A673 (cell line): ENCODE results near the gene SPRTN. TPM values are rescaled to one million over a fixed set of nuclear protein-coding genes. Genes with fewer than 3 reads are reported as not detected.

ENCODE experiments used
- BruUV-seq: library from RNA; stranded (reverse); fragments of 400-500 nt; replicated peaks from 2 replicates; lab custom pipeline; 2021; lab: Mats Ljungman, UMichigan
- CTCF ChIA-PET: fragments of 300-600 bp; sonication (Branson Sonifier 250); formaldehyde crosslinking; loops from one replicate; lab custom pipeline; 2022; ENCODE audit warnings: antibody characterized with exemption; lab: Charles Lee
- POLR2A ChIA-PET: fragments of 300-600 bp; sonication (Branson Sonifier 250); formaldehyde crosslinking; loops from one replicate; lab custom pipeline; 2022; ENCODE audit warnings: antibody characterized with exemption; ENCODE audit not compliant: low non-redundant PET; lab: Charles Lee
- DNase-seq: peaks from one replicate; pipeline ENCODE4 v3.0.0-alpha.2; 2015; ENCODE audit warnings: low spot score
- H3K27ac ChIP-seq: fragments of 200-600 bp; sonication (generic); 2 replicates; pipeline ENCODE4 v1.5.1; 2016; ENCODE audit warnings: mixed run types, low read depth, mild to moderate bottlenecking, mixed read lengths, antibody characterized with exemption, low read length; ENCODE audit not compliant: poor library complexity, severe bottlenecking
- H3K27me3 ChIP-seq: fragments of 200-600 bp; sonication (generic); replicated peaks from 2 replicates; pipeline ENCODE4 v1.6.1; 2017; ENCODE audit warnings: mixed run types, low read depth, mild to moderate bottlenecking, mixed read lengths, antibody characterized with exemption, low read length; ENCODE audit not compliant: insufficient read depth, poor library complexity
- H3K36me3 ChIP-seq: fragments of 200-600 bp; sonication (generic); 2 replicates; pipeline ENCODE4 v1.6.1; 2016; ENCODE audit warnings: mixed run types, mild to moderate bottlenecking, mixed read lengths, antibody characterized with exemption, low read length; ENCODE audit not compliant: insufficient read depth, poor library complexity, severe bottlenecking
- H3K4me1 ChIP-seq: fragments of 200-600 bp; sonication (generic); 2 replicates; pipeline ENCODE4 v1.6.1; 2017; ENCODE audit warnings: mixed run types, mild to moderate bottlenecking, mixed read lengths, antibody characterized with exemption, low read length; ENCODE audit not compliant: insufficient read depth, poor library complexity, severe bottlenecking
- H3K4me3 ChIP-seq: fragments of 200-600 bp; sonication (generic); 2 replicates; pipeline ENCODE4 v1.5.1; 2016; ENCODE audit warnings: low read depth, mixed run types, mild to moderate bottlenecking, mixed read lengths, low read length; ENCODE audit not compliant: poor library complexity, severe bottlenecking
- H3K9me3 ChIP-seq: fragments of 200-600 bp; sonication (generic); 2 replicates; pipeline ENCODE4 v1.6.1; 2016; ENCODE audit warnings: mixed run types, low read depth, mild to moderate bottlenecking, mixed read lengths, antibody characterized with exemption, low read length; ENCODE audit not compliant: poor library complexity, severe bottlenecking
- CTCF ChIP-seq: fragments of 300-800, 200-600 bp; sonication (generic); conservative IDR thresholded peaks from 2 replicates; pipeline ENCODE4 v1.5.1; 2017; ENCODE audit warnings: low read depth, mild to moderate bottlenecking, antibody characterized with exemption, low read length, moderate library complexity, mixed read lengths
- EZH2 ChIP-seq: fragments of 200-600 bp; sonication (generic); IDR thresholded peaks from 2 replicates; pipeline ENCODE4 v1.6.1; 2017; ENCODE audit warnings: borderline replicate concordance, low read depth, mild to moderate bottlenecking, mixed read lengths, antibody characterized with exemption, low read length; ENCODE audit not compliant: poor library complexity, severe bottlenecking
- intact Hi-C: fragments of 100-400 bp; cut with micrococcal nuclease; formaldehyde crosslinking; loops from one replicate; pipeline ENCODE4 v1.10.0; 2022; ENCODE audit not compliant: unreplicated experiment
- total RNA-seq: library from RNA; stranded (reverse); gene quantifications from 2 replicates; pipeline ENCODE4 v1.2.3, GENCODE V29; 2021

The SPRTN gene
- total RNA-seq, 1 experiment from 2014 or later: 27.2 TPM

DNA sequence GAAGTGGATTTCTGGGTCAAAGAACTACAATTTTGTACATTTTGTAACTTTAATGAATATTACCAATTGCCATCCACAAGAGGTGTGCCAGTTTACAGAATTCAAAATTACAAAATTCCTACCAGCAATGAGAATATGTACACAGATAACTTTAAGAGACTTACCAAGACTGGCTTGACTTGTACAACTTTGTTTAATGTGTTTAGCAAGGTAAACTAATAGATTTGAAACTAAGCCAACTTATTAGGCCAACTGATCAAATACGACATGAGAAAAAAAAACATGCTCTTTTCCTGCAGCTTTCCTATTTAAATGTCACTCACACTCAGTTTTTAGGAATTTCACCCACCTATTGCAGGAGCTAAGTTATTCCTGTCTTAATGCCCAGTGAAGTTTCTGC, 11.8 kb upstream of the SPRTN start:
- no peaks in the 10 kb centered on the region for H3K4me1 ChIP-seq
- no peaks in the 10 kb centered on the region for H3K27me3 ChIP-seq
- intact Hi-C loops: no loop called here
- no peaks in the 10 kb centered on the region for H3K36me3 ChIP-seq
- H3K4me3 ChIP-seq: no peak overlapping the region
- BruUV-seq: no TSS peak
- DNase-seq: no peak
- no peak overlapping the region for H3K27ac ChIP-seq
- POLR2A ChIA-PET: no interaction called here
- H3K9me3 ChIP-seq: no peaks in the 10 kb centered on the region
- TF ChIP-seq CTCF (no peak), EZH2 (no peak)
- CTCF ChIA-PET: interaction anchor here (0.6 kb wide), 1 partner anchor 525 kb away, joined by 3 read pairs; no protein-coding TSS in a partner anchor

DNA sequence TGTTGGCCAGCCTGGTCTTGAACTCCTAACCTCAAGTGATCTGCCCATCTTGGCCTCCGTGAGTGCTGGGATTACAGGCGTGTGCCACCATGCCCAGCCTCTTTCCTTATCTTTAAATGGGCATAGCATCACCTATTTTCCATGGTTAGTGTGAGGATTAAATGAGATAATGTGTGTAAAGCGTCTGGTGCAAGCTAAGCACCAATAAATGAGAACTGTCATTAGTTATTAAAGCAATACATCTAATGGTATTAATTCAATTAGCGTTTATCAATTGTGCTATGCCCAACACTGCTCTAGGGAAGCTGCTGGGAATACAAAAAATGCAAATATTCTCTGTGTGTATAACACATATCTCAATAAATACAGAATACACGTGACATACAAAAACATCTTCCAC, 10.5 kb upstream of the SPRTN start:
- Histone ChIP-seq H3K36me3 (no peaks in the 10 kb centered on the region), H3K4me3 (no peak overlapping the region), H3K27ac (no peak overlapping the region), H3K9me3 (no peaks in the 10 kb centered on the region), H3K4me1 (no peaks in the 10 kb centered on the region), H3K27me3 (no peaks in the 10 kb centered on the region)
- POLR2A ChIA-PET: no interaction called here
- no TSS peak for BruUV-seq
- intact Hi-C loops: no loop called here
- no peak for TF ChIP-seq CTCF
- no peak for TF ChIP-seq EZH2
- CTCF ChIA-PET: no interaction called here
- DNase-seq: no peak

DNA sequence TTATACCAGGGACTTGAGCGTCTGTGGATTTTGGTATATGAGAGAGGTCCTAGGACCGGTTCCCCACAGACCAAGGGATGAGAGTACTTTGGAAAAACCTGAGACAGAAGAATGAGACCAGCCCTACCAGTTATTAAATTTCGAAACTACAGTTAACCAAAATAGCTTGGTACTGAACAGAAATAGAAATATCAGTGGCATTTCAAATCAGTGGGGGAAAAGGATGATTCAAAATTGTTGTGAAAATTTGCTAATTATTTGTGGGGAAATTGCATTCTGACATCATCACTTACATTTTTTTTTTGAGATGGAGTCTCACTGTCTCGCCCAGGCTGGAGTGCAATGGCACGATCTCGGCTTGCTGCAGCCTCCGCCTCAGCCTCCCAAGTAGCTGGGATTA, 8.6 kb upstream of the SPRTN start:
- no peaks in the 10 kb centered on the region for H3K9me3 ChIP-seq
- no peak overlapping the region for H3K27ac ChIP-seq
- POLR2A ChIA-PET: no interaction called here
- DNase-seq: no peak
- no peaks in the 10 kb centered on the region for H3K36me3 ChIP-seq
- BruUV-seq: no TSS peak
- TF ChIP-seq EZH2 (no peak), CTCF (no peak)
- CTCF ChIA-PET: no interaction called here
- H3K4me3 ChIP-seq: no peak overlapping the region
- no peaks in the 10 kb centered on the region for H3K27me3 ChIP-seq
- peaks cover 9% of the 10 kb centered on the region for H3K4me1 ChIP-seq
- intact Hi-C loops: no loop called here
